Measurements from ENCODE around the gene PCP2.

PCP2 gene

GRCh38 chr19:7596211-7596937 is 37.1 kb downstream of the PCP2 start:
- DNase-seq, result no peak

- no peak for DNase-seq
Observed at GRCh38 chr19:7595466-7596133, 37.9 kb downstream of the PCP2 start, which contains the start of gene CAMSAP3. Gene CAMSAP3, plus strand, starts transcription at chr19:7595863. Its CDS starts 140 bp downstream, at chr19:7596003.

DNA sequence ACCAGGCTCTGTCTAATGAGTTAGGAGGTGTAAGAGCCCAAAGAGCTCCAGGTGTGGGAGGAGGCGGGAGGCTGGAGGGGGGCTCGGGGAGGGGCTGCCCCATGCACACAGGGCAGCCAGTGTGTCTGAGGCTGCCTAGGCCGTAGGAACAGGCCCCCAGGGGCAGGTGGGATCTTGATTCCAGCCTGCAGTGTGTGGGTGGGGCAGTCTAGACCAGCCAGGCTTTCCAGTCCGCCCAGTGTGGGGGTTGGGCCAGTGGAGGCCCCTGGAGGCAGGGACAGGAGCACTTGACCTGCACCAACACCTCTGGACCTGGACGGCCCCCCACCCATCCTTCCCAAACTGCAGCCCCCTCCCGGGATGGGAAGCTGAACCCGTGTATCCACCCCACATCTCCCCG is 43.3 kb downstream of the PCP2 start:
- DNase-seq, result no peak

DNA sequence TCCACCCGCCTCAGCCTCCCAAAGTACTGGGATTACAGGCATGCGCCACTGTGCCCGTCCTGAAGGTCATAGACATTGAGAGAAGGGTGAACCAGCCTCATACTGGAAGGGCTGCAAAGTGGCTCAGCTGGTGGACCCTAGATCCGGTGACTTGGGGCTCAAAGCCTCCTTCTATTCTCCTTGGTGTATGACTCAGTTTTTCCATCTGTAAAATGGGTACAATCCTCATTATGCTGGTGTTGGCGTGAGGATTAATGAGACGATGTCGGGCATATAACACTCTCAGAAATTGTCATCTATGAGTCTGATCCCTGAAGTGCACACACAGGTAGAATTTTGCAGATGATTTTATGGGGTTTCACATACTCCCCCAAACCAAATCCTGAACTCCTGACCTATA is 43.7 kb downstream of the PCP2 start:
- no peak for DNase-seq

GRCh38 chr19:7582446-7582845 is 51.1 kb downstream of the PCP2 start:
- DNase-seq, result no peak

Data from 8988T (cell line).